ENCODE data around the gene TRERF1. TPM values are rescaled to one million over a fixed set of nuclear protein-coding genes. Genes with fewer than 3 reads are reported as not detected.

TRERF1 gene
- total and polyA plus RNA-seq, 2 of the 4 experiments (the other 2 are of a cell fraction) = 6.3 to 9.9 TPM

GRCh38 chr6:42402184-42402583 lies 49.5 kb downstream of the TRERF1 start:
- intact Hi-C loops (cut with micrococcal nuclease) = no loop called here
- Histone ChIP-seq H3K4me2 (ENCODE audit: low read depth, low read length) (no peak overlapping the region), H3K18ac (ENCODE audit: low read depth, low read length) (no peak overlapping the region), H2BK15ac (ENCODE audit: low read depth, low read length) (no peak overlapping the region), H2BK5ac (ENCODE audit: low read depth, low read length, poor library complexity, severe bottlenecking) (no peak overlapping the region), H3K27me3 (ENCODE audit: control insufficient read depth, insufficient read depth, low read length) (no peaks in the 10 kb centered on the region), H3K9me1 (ENCODE audit: insufficient read depth, low read length) (peaks cover 54% of the 10 kb centered on the region), H3K4me1 (ENCODE audit: control insufficient read depth, insufficient read depth, low read length) (peaks cover 23% of the 10 kb centered on the region), H2AK9ac (replicated peaks; ENCODE audit: low read depth, low read length, poor library complexity) (no peak overlapping the region), H2BK120ac (ENCODE audit: low read depth, low read length) (peak overlapping the region; percentile 28; the same call in 1 of the 2 replicates), H3K14ac (replicated peaks; ENCODE audit: low read depth, low read length) (no peak overlapping the region), H3K4ac (ENCODE audit: low read depth, low read length) (0 out of 2 replicates have a peak overlapping the region, but pooled peaks have one; percentile 16), H3K4me3 (ENCODE audit: insufficient read depth, low read depth, low read length) (no peak overlapping the region), H2AK5ac (ENCODE audit: low read depth, low read length) (peak overlapping the region; percentile 25; the same call in 1 of the 2 replicates), H3K56ac (ENCODE audit: extremely low read depth, insufficient read depth, low read length) (no peak overlapping the region), H3K36me3 (ENCODE audit: control insufficient read depth, insufficient read depth, low read length) (peaks cover 2% of the 10 kb centered on the region; the same call in 1 of the 2 replicates), H4K5ac (ENCODE audit: low read depth, low read length) (no peak overlapping the region), H2AFZ (replicated peaks; ENCODE audit: low read length, poor library complexity) (no peak overlapping the region), H4K91ac (ENCODE audit: insufficient read depth, low read depth, low read length) (no peak overlapping the region; the same call in 1 of the 2 replicates), H4K20me1 (ENCODE audit: insufficient read depth, low read length) (peaks cover 60% of the 10 kb centered on the region), H3K9me3 (ENCODE audit: control insufficient read depth, insufficient read depth, low read length) (no peaks in the 10 kb centered on the region), H3K9ac (ENCODE audit: low read depth, low read length) (no peak overlapping the region), H3K79me1 (ENCODE audit: low read depth in 1 of 2, low read length in 2 of 2) (peaks cover 69 to 100% of the 10 kb centered on the region in 2 experiments), H4K8ac (ENCODE audit: low read depth in 2 of 2, low read length in 2 of 2) (no peak overlapping the region), H2BK20ac (ENCODE audit: low read depth, low read length) (no peak overlapping the region), H3K23ac (ENCODE audit: low read depth, low read length) (no peak overlapping the region), H3K27ac (ENCODE audit: insufficient read depth, low read length) (no peak overlapping the region)
- POLR2A ChIA-PET (ENCODE audit: unreplicated experiment) = no interaction called here
- TF ChIP-seq CEBPB (IDR thresholded peaks at IDR 0.05; ENCODE audit: low read depth, low read length) = 0 out of 2 replicates have a peak, but pooled peaks have one; percentile 40
- no peak for TF ChIP-seq ELK1 (IDR thresholded peaks at IDR 0.05; ENCODE audit: borderline replicate concordance, low read depth, low read length)
- TF ChIP-seq RFX5 (IDR thresholded peaks at IDR 0.05; ENCODE audit: low read depth, low read length) = no peak
- TF ChIP-seq FOS (IDR thresholded peaks at IDR 0.05; ENCODE audit: low read depth, low read length) = peak; percentile 76
- no CpG with 5 or more reads among the region's 5 CpGs for WGBS, 2 experiments (ENCODE audit: extremely low coverage in 2 of 2, insufficient read length in 1 of 2)
- ATAC-seq (ENCODE audit: low read depth) (peak; percentile 37; the same call in 1 of the 2 replicates), DNase-seq (peak; percentile 58)
- CTCF ChIA-PET = no interaction called here
- dilution Hi-C loops (cut with HindIII; ENCODE audit: low sequenced_read_pairs, unreplicated experiment) = no loop called here
- no TSS peak for BruUV-seq (replicated peaks)
- in situ Hi-C loops (cut with MboI; ENCODE audit: low sequenced_read_pairs) = no loop called here

Measured in IMR-90 (cell line).